ENCODE measurements around the gene ERLIN1. TPM values are rescaled to one million over a fixed set of nuclear protein-coding genes. Genes with fewer than 3 reads are reported as not detected.

The ERLIN1 gene
- total RNA-seq = 60.5 and 102 TPM in 2 replicates

GRCh38 chr10:100185364-100186252 lies at the start of gene ERLIN1:
ERLIN1 (minus strand) TSS chr10:100186029; CDS start chr10:100185626, 403 bp downstream.

Other genes with a start within 250 kb of the ERLIN1 start
- 26.0 and 44.9 TPM in 2 replicates for gene DNMBP, start 176.1 kb downstream of the ERLIN1 start, total RNA-seq
- gene CPN1, start 104.2 kb downstream of the ERLIN1 start, total RNA-seq = not detected in 2 replicates
- 27.9 and 37.3 TPM in 2 replicates for gene CHUK, start 43.6 kb upstream of the ERLIN1 start, total RNA-seq
- gene CWF19L1, start 81.6 kb upstream of the ERLIN1 start, total RNA-seq = 20.5 and 39.8 TPM in 2 replicates
- 46.4 and 47.4 TPM in 2 replicates for gene BLOC1S2, start 100.7 kb upstream of the ERLIN1 start, total RNA-seq
- under 0.01 TPM in 1 of 2 replicates, not detected in the other for gene PKD2L1, start 144.2 kb upstream of the ERLIN1 start, total RNA-seq
- gene SCD, start 161.2 kb upstream of the ERLIN1 start, total RNA-seq = 532 and 1,071 TPM in 2 replicates

All from uterine smooth muscle cell (primary cell).